Mesothelial cell of epicardium (in vitro differentiated cells): ENCODE data around the gene RAN. TPM values are rescaled to one million over a fixed set of nuclear protein-coding genes. Genes with fewer than 3 reads are reported as not detected.
A peak's percentile ranks its signal among the peaks of the same experiment; 100 is the strongest.
"Not testable (repeated sequence)": the region's sequence is repeated elsewhere in the genome, so short reads cannot be mapped to it uniquely, and the experiment has no call there.

Experiments used
- DNase-seq, 2 experiments: peaks; one replicate each; pipeline ENCODE4 v3.0.0; 2021; ENCODE audit warnings: low spot score in 2 of 2; ENCODE audit not compliant: unreplicated experiment in 2 of 2
- H3K27ac Mint-ChIP-seq: 2 replicates; pipeline ENCODE4 v1.8.0; 2021; ENCODE audit warnings: mixed read lengths
- H3K27me3 Mint-ChIP-seq: 2 replicates; pipeline ENCODE4 v1.8.0; 2021; ENCODE audit warnings: low read depth, mixed read lengths
- H3K36me3 Mint-ChIP-seq: 2 replicates; pipeline ENCODE4 v1.8.0; 2021; ENCODE audit warnings: mixed read lengths
- H3K4me1 Mint-ChIP-seq: 2 replicates; pipeline ENCODE4 v1.8.0; 2021; ENCODE audit warnings: mixed read lengths
- H3K4me3 Mint-ChIP-seq: 2 replicates; pipeline ENCODE4 v1.8.0; 2021; ENCODE audit warnings: mild to moderate bottlenecking, moderate library complexity, mixed read lengths
- H3K9me3 Mint-ChIP-seq: 2 replicates; pipeline ENCODE4 v1.8.0; 2021; ENCODE audit warnings: mixed read lengths
- CTCF ChIP-seq: fragments of 200-600 bp; sonication (generic); IDR thresholded peaks from one replicate; pipeline ENCODE4 v1.5.0; 2021; ENCODE audit warnings: antibody characterized with exemption; ENCODE audit not compliant: unreplicated experiment
- total RNA-seq: library from RNA; stranded (reverse); gene quantifications from 3 replicates; pipeline ENCODE4 v1.2.1, GENCODE V29; 2021

RAN gene
- total RNA-seq, 1 donor from 2014 or later = 629 TPM

- no peak for TF ChIP-seq CTCF
- H3K4me3 Mint-ChIP-seq = no peak overlapping the region
- no peaks in the 10 kb centered on the region for H3K27me3 Mint-ChIP-seq
- H3K4me1 Mint-ChIP-seq = peaks cover 31% of the 10 kb centered on the region
- DNase-seq = no peak
- H3K9me3 Mint-ChIP-seq = no peaks in the 10 kb centered on the region
- H3K36me3 Mint-ChIP-seq = no peaks in the 10 kb centered on the region
- H3K27ac Mint-ChIP-seq = peak overlapping the region; percentile 77
Measured at GRCh38 chr12:130846369-130846768, 25.5 kb upstream of the RAN start.

GRCh38 chr12:130847112-130847511 is 24.8 kb upstream of the RAN start:
- TF ChIP-seq CTCF = no peak
- no peaks in the 10 kb centered on the region for H3K36me3 Mint-ChIP-seq
- no peaks in the 10 kb centered on the region for H3K9me3 Mint-ChIP-seq
- H3K4me3 Mint-ChIP-seq = no peak overlapping the region
- peak overlapping the region; percentile 78 for H3K27ac Mint-ChIP-seq
- H3K4me1 Mint-ChIP-seq = peaks cover 31% of the 10 kb centered on the region
- H3K27me3 Mint-ChIP-seq = no peaks in the 10 kb centered on the region
- no peak for DNase-seq

GRCh38 chr12:130848105-130848504 is 23.8 kb upstream of the RAN start:
- Mint-ChIP-seq H3K4me1 (peaks cover 37% of the 10 kb centered on the region), H3K27ac (peak overlapping the region; percentile 59)
- not testable (repeated sequence) for H3K9me3 Mint-ChIP-seq, H3K36me3 Mint-ChIP-seq, H3K27me3 Mint-ChIP-seq, DNase-seq, H3K4me3 Mint-ChIP-seq

GRCh38 chr12:130848785-130849305 is 23.0 kb upstream of the RAN start:
- peaks cover 37% of the 10 kb centered on the region for H3K4me1 Mint-ChIP-seq
- H3K4me3 Mint-ChIP-seq, H3K27me3 Mint-ChIP-seq, H3K36me3 Mint-ChIP-seq, H3K9me3 Mint-ChIP-seq, DNase-seq: not testable (repeated sequence)
- peak overlapping the region; percentile 73 for H3K27ac Mint-ChIP-seq

GRCh38 chr12:130849561-130850417 is 22.1 kb upstream of the RAN start:
- no peaks in the 10 kb centered on the region for H3K36me3 Mint-ChIP-seq
- no peaks in the 10 kb centered on the region for H3K9me3 Mint-ChIP-seq
- H3K27ac Mint-ChIP-seq = peak overlapping the region; percentile 96
- no peak for TF ChIP-seq CTCF
- DNase-seq = no peak
- peak overlapping the region; percentile 54 for H3K4me3 Mint-ChIP-seq
- peaks cover 12% of the 10 kb centered on the region for H3K27me3 Mint-ChIP-seq
- H3K4me1 Mint-ChIP-seq = peaks cover 37% of the 10 kb centered on the region

GRCh38 chr12:130850418-130851021 is 21.3 kb upstream of the RAN start:
- Mint-ChIP-seq H3K4me1 (peaks cover 37% of the 10 kb centered on the region), H3K4me3 (peak overlapping the region; percentile 54), H3K27ac (peak overlapping the region; percentile 96), H3K36me3 (no peaks in the 10 kb centered on the region), H3K9me3 (no peaks in the 10 kb centered on the region), H3K27me3 (peaks cover 14% of the 10 kb centered on the region)
- DNase-seq = no peak
- no peak for TF ChIP-seq CTCF
